SK-N-SH (cell line): Measurements from ENCODE around the gene NCDN. TPM values are rescaled to one million over a fixed set of nuclear protein-coding genes. Genes with fewer than 3 reads are reported as not detected.

ENCODE experiments used
- CTCF ChIA-PET: fragments of 300-600, 350-600 bp; formaldehyde crosslinking; extraction: SDS; loops from one replicate; lab custom pipeline; 2021; lab: Yijun Ruan, JAX
- POLR2A ChIA-PET: fragments of 350-600 bp; sonication (Branson Sonifier 250); formaldehyde crosslinking; extraction: SDS; loops from one replicate; lab custom pipeline; 2020; ENCODE audit warnings: antibody characterized with exemption, inconsistent platforms; lab: Yijun Ruan, JAX
- DNase-seq: peaks from one replicate; pipeline ENCODE4 v3.0.0; 2012
- H2AFZ ChIP-seq: fragments of 200-600 bp; sonication (generic); 2 replicates; pipeline ENCODE4 v1.8.1; 2016; ENCODE audit warnings: antibody characterized with exemption, mild to moderate bottlenecking, low read depth
- H3F3A ChIP-seq: fragments of 200-600 bp; sonication (generic); replicated peaks from 2 replicates; pipeline ENCODE3; 2016; ENCODE audit warnings: antibody characterized with exemption, mild to moderate bottlenecking; ENCODE audit not compliant: insufficient read depth
- H3K27ac ChIP-seq, 2 experiments: fragments of 200-500 bp in 1 of 2; fragments of 200-600 bp in 1 of 2; sonication (Bioruptor generic) in 1 of 2; sonication (generic), shearing (Covaris generic) in 1 of 2; 2 replicates each; pipeline versions ENCODE4 v1.5.1 to v1.6.1; 2014 to 2016; ENCODE audit warnings: low read depth in 2 of 2, inconsistent platforms in 1 of 2, low read length in 1 of 2, mild to moderate bottlenecking in 1 of 2, mixed read lengths in 1 of 2
- H3K27me3 ChIP-seq: fragments of 200-600 bp; sonication (generic), shearing (Covaris generic); 2 replicates; pipeline ENCODE4 v1.6.1; 2016; ENCODE audit warnings: mixed run types; ENCODE audit not compliant: insufficient read depth
- H3K36me3 ChIP-seq, 2 experiments: fragments of 200-500 bp in 1 of 2; fragments of 200-600 bp in 1 of 2; sonication (Bioruptor generic) in 1 of 2; sonication (generic) in 1 of 2; replicated peaks in 1 of 2; 2 replicates each; pipeline versions ENCODE3 to v1.5.1; 2014 to 2016; ENCODE audit warnings: low read length in 1 of 2, mild to moderate bottlenecking in 1 of 2; ENCODE audit not compliant: insufficient read depth in 2 of 2, control insufficient read depth in 1 of 2
- H3K4me1 ChIP-seq, 2 experiments: fragments of 200-500 bp in 1 of 2; fragments of 200-600 bp in 1 of 2; sonication (Bioruptor generic) in 1 of 2; sonication (generic), shearing (Covaris generic) in 1 of 2; 2 replicates each; pipeline versions ENCODE4 v1.5.1 to v1.6.1; 2014 to 2016; ENCODE audit warnings: low read depth in 1 of 2, low read length in 1 of 2, mixed run types in 1 of 2; ENCODE audit not compliant: insufficient read depth in 2 of 2, control insufficient read depth in 1 of 2
- H3K4me2 ChIP-seq: fragments of 200-600 bp; sonication (generic), shearing (Covaris generic); 2 replicates; pipeline ENCODE4 v1.6.1; 2017; ENCODE audit warnings: mixed run types
- H3K4me3 ChIP-seq, 2 experiments: fragments of 200-500 bp in 1 of 2; fragments of 200-600 bp in 1 of 2; sonication (Bioruptor generic) in 1 of 2; sonication (generic), shearing (Covaris generic) in 1 of 2; 2 replicates each; pipeline versions ENCODE4 v1.5.1 to v1.8.1; 2014 to 2016; ENCODE audit warnings: low read depth in 2 of 2, inconsistent platforms in 1 of 2, low read length in 1 of 2, mild to moderate bottlenecking in 1 of 2, mixed read lengths in 1 of 2, moderate library complexity in 1 of 2
- H3K79me2 ChIP-seq: fragments of 200-600 bp; sonication (generic); 2 replicates; pipeline ENCODE4 v1.8.1; 2017; ENCODE audit warnings: mild to moderate bottlenecking; ENCODE audit not compliant: insufficient read depth
- H3K9ac ChIP-seq: fragments of 200-600 bp; sonication (generic); 2 replicates; pipeline ENCODE4 v1.6.1; 2017; ENCODE audit warnings: mixed run types
- H3K9me2 ChIP-seq: fragments of 200-600 bp; sonication (generic); 2 replicates; pipeline ENCODE4 v1.6.1; 2017; ENCODE audit warnings: mixed run types
- H3K9me3 ChIP-seq: fragments of 200-600 bp; sonication (generic); 2 replicates; pipeline ENCODE4 v1.6.1; 2017; ENCODE audit warnings: mixed run types, mild to moderate bottlenecking, moderate library complexity
- H4K20me1 ChIP-seq: fragments of 200-600 bp; sonication (generic); 2 replicates; pipeline ENCODE4 v1.6.1; 2017; ENCODE audit warnings: mild to moderate bottlenecking, mixed run types; ENCODE audit not compliant: insufficient read depth
- CHD2 ChIP-seq: fragments of 150-350 bp; IDR thresholded peaks from 2 replicates; pipeline ENCODE4 v1.6.1; 2018; ENCODE audit warnings: low read length; ENCODE audit not compliant: partially characterized antibody
- ELF1 ChIP-seq: IDR thresholded peaks from 2 replicates; pipeline ENCODE4 v1.4.0; 2012
- EZH2phosphoT487 ChIP-seq: fragments of 200-600 bp; sonication (generic); IDR thresholded peaks from 2 replicates; pipeline ENCODE4 v1.6.1; 2017; ENCODE audit warnings: low read depth, mixed run types, mild to moderate bottlenecking, antibody characterized with exemption, moderate library complexity, borderline replicate concordance
- FOSL2 ChIP-seq: IDR thresholded peaks from 2 replicates; pipeline ENCODE4 v1.4.0; 2012; ENCODE audit warnings: low read depth, mild to moderate bottlenecking, moderate library complexity, borderline replicate concordance
- FOXJ3 ChIP-seq: sonication (generic); formaldehyde crosslinking; IDR thresholded peaks from 2 replicates; pipeline ENCODE4 v1.5.1; 2020; ENCODE audit warnings: mild to moderate bottlenecking, missing genetic modification reagents
- FOXM1 ChIP-seq: IDR thresholded peaks from 2 replicates; pipeline ENCODE4 v1.4.0; 2012; ENCODE audit warnings: low read depth, mild to moderate bottlenecking
- GABPA ChIP-seq: IDR thresholded peaks from 2 replicates; pipeline ENCODE4 v1.4.0; 2012; ENCODE audit warnings: low read depth, mild to moderate bottlenecking
- IRF3 ChIP-seq: fragments of 150-350 bp; IDR thresholded peaks from 2 replicates; pipeline ENCODE4 v1.6.1; 2016; ENCODE audit warnings: mild to moderate bottlenecking, low read depth, low read length
- JUND ChIP-seq: IDR thresholded peaks from 2 replicates; pipeline ENCODE4 v1.4.0; 2012
- MEF2A ChIP-seq: IDR thresholded peaks from 2 replicates; pipeline ENCODE4 v1.4.0; 2012; ENCODE audit warnings: low read depth, borderline replicate concordance
- NRF1 ChIP-seq: IDR thresholded peaks from 2 replicates; pipeline ENCODE4 v1.6.1; 2012; ENCODE audit warnings: low read depth, mild to moderate bottlenecking, low read length
- RAD21 ChIP-seq: IDR thresholded peaks from 2 replicates; pipeline ENCODE4 v1.6.1; 2012; ENCODE audit warnings: mild to moderate bottlenecking, low read length
- RXRA ChIP-seq: IDR thresholded peaks from 2 replicates; pipeline ENCODE4 v1.4.0; 2012; ENCODE audit warnings: low read depth, mild to moderate bottlenecking, borderline replicate concordance
- SIN3A ChIP-seq: IDR thresholded peaks from 2 replicates; pipeline ENCODE4 v1.6.1; 2012; ENCODE audit warnings: low read depth, mild to moderate bottlenecking, low read length, moderate library complexity, borderline replicate concordance
- TAF1 ChIP-seq: IDR thresholded peaks from 2 replicates; pipeline ENCODE4 v1.6.1; 2012; ENCODE audit warnings: low read depth, mild to moderate bottlenecking, low read length, moderate library complexity, borderline replicate concordance
- USF1 ChIP-seq: IDR thresholded peaks from 2 replicates; pipeline ENCODE4 v1.4.0; 2012; ENCODE audit warnings: low read depth, borderline replicate concordance
- WGBS: methylation state at CpG from one replicate; pipeline ENCODE4 v1.1.6; 2017; ENCODE audit warnings: low lambda C conversion rate; 5-methylcytosine and 5-hydroxymethylcytosine counted together
- polyA plus RNA-seq, 3 experiments: library from polyadenylated mRNA; depleted of rRNA; stranded (reverse); fragments of >200 nt; gene quantifications; 2 replicates each; pipeline ENCODE4 v1.2.3, GENCODE V29; 2012
- TF ChIP-seq, protein P1 (sequence below): IDR thresholded peaks from 2 replicates; pipeline ENCODE4 v1.4.0; 2012; ENCODE audit warnings: low read depth, borderline replicate concordance
- TF ChIP-seq, protein P2 (sequence below): fragments of 150-350 bp; IDR thresholded peaks from 2 replicates; pipeline ENCODE4 v1.6.1; 2017; ENCODE audit warnings: antibody characterized with exemption, low read length, low read depth, borderline replicate concordance

Gene NCDN
- polyA plus RNA-seq, 1 of the 3 experiments (the other 2 are of a cell fraction) = 38.3 TPM

DNA sequence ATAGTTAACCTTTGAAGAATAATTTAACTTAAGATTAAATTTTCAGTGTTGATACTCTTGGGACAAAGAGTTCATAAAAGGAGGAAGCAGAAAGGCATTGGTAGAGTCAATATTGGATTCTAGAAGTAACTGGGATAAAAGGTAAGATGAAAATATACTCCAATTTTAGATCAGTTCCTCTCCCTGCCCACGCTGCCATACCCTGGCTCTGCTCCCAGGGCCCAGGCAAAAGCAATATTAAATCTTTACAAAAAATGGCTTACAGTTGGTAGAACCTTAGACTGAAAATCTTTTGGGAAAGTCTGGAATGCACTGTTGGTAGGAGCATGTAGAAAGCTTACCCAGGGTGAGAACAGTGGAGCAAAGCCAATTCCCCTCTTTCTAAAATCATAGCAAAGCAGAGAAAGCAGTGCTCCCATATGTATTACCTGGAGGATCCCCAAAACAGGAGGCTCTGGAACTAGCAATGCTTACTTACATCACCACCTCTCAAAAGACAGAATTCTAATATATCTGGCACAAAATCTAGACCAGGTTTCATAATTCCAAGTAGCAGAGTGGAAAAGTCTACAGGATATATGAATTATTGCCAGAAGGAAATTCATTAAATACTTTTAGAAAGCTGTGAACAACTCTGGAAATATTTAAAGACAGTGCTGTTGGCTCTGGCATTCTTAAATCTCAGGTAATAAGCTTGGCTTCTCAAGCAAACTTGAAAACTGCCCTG is 24.9 kb upstream of the NCDN start:
- H3K27me3 ChIP-seq = no peaks in the 10 kb centered on the region
- H3K27ac ChIP-seq = no peak overlapping the region; a peak in 1 of 4 replicates
- WGBS = 90% methylated on average over 1 of the region's 1 CpG
- TF ChIP-seq RAD21 (no peak), RXRA (no peak), IRF3 (no peak), USF1 (no peak), EZH2phosphoT487 (no peak), JUND (no peak), GABPA (no peak), FOXJ3 (CRISPR knock-in tag) (no peak), SIN3A (no peak), FOXM1 (no peak), CHD2 (no peak), TAF1 (no peak), MEF2A (no peak), NRF1 (no peak), FOSL2 (no peak), ELF1 (no peak)
- TF ChIP-seq, protein P1, sequence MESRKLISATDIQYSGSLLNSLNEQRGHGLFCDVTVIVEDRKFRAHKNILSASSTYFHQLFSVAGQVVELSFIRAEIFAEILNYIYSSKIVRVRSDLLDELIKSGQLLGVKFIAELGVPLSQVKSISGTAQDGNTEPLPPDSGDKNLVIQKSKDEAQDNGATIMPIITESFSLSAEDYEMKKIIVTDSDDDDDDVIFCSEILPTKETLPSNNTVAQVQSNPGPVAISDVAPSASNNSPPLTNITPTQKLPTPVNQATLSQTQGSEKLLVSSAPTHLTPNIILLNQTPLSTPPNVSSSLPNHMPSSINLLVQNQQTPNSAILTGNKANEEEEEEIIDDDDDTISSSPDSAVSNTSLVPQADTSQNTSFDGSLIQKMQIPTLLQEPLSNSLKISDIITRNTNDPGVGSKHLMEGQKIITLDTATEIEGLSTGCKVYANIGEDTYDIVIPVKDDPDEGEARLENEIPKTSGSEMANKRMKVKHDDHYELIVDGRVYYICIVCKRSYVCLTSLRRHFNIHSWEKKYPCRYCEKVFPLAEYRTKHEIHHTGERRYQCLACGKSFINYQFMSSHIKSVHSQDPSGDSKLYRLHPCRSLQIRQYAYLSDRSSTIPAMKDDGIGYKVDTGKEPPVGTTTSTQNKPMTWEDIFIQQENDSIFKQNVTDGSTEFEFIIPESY = no peak
- TF ChIP-seq, protein P2, sequence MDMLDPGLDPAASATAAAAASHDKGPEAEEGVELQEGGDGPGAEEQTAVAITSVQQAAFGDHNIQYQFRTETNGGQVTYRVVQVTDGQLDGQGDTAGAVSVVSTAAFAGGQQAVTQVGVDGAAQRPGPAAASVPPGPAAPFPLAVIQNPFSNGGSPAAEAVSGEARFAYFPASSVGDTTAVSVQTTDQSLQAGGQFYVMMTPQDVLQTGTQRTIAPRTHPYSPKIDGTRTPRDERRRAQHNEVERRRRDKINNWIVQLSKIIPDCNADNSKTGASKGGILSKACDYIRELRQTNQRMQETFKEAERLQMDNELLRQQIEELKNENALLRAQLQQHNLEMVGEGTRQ = no peak
- peaks cover 5% of the 10 kb centered on the region; the same call in 1 of the 2 replicates for H4K20me1 ChIP-seq
- H2AFZ ChIP-seq = no peak overlapping the region
- no peak overlapping the region for H3K4me2 ChIP-seq
- no peak overlapping the region for H3K9ac ChIP-seq
- DNase-seq = no peak
- no peak overlapping the region for H3K4me3 ChIP-seq
- 0 out of 2 replicates have a peak, but pooled peaks cover 4% of the 10 kb centered on the region for H3K9me3 ChIP-seq
- no peaks in the 10 kb centered on the region for H3K9me2 ChIP-seq
- peaks cover 27 to 31% of the 10 kb centered on the region in 2 experiments for H3K36me3 ChIP-seq
- ChIA-PET CTCF (interaction anchor here (1.2 kb wide), 1 partner anchor 88 kb away, joined by 4 read pairs; no protein-coding TSS in a partner anchor), POLR2A (no interaction called here)
- H3K79me2 ChIP-seq = peaks cover 47% of the 10 kb centered on the region
- peaks cover 3 to 11% of the 10 kb centered on the region in 2 experiments; a peak in 3 of 4 replicates for H3K4me1 ChIP-seq
- no peaks in the 10 kb centered on the region for H3F3A ChIP-seq
